Epithelial cell of prostate (primary cell): ENCODE results near the gene DUSP6.

ENCODE experiments used
- DNase-seq: peaks from one replicate; pipeline ENCODE4 v3.0.0-alpha.2; 2011; ENCODE audit warnings: low read depth, low spot score
- H3K27ac ChIP-seq: fragments of 450-650 bp; 2 replicates; pipeline ENCODE4 v1.5.1; 2017; ENCODE audit warnings: mild to moderate bottlenecking

DUSP6 gene

DNA sequence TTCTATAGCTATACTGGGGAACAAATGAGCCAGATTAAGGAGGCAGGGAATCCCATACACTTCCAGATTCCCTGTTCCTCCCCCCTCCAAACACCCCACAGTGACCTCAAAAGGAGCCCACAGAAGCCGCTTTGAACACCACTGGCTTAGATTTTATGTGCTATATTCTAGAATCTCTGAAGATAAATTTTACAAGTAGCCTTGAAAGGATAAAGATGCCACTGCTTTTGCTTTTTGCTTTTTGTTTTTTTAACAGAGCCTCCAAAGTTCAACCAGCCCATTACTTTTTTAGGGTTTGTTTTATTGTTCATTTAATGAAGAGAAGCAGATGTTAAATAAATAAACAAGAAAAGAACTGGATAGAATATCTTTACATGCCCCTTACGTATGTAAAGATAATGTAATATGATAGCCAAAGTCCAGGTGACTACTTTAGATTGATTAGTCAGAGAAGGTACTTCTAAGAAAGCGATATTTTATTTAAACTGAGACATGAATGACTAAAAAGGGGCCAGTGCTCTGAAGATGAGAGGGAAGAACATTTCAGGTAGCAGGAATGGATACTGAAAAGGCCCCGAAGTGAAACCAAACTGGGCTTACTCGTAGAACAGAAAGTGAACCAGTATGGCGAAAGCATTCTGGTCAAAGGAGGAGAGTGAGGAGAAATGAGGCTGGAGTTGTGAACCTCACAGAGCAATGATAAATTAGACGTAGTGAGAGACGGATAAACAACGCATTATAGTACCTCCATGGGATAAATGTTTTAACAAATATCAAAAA lies 44.6 kb downstream of the DUSP6 start:
- H3K27ac ChIP-seq = no peak overlapping the region
- no peak for DNase-seq

DNA sequence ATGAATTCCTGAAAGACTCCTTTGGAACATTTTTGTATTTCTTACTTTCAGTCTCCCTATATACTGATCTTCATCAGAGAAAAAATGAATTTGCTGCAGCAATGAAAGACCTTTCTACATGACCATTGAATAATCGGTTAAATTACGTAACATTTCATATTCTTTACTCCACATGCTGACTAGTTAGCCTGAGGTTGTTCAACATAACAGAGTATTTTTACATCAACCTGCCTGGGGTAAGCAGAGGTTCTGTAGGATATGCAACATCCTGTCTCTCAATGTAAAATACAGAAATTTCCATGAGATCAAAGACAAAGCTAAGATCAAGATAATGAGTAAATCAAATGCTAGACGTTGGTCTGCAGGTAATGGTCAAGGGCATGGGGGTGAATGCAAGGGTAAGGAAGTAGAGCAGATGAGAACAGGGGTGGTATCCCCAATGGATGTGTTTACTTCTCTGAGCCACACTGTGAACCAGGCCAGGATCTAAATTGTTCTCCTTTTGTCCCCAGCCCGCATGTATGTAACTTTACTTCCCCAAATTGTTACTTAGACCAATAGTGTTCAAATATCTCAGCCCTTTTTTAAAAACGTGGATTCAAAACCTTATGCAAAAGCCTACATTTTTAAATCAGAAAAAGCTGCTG lies 45.4 kb downstream of the DUSP6 start:
- no peak overlapping the region for H3K27ac ChIP-seq
- DNase-seq = no peak

DNA sequence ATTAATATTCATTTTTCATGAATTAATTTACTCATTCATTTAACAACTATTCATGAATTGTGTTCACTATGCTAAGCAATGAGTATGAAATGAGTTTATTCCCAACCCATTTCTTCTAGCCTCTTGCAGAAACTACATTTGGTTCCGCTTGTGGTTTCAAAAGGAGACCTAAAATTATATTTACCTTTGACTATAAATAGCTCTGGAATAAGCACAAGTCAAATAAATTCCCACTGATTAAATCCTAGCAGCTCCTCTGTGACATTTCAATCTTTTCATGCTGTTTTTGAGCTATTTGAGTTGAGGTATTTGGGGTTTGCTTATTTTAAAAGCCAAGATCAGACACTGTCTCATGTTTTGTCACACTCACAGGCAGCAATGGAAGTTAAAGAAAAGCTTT lies 46.9 kb downstream of the DUSP6 start:
- H3K27ac ChIP-seq = no peak overlapping the region
- no peak for DNase-seq

DNA sequence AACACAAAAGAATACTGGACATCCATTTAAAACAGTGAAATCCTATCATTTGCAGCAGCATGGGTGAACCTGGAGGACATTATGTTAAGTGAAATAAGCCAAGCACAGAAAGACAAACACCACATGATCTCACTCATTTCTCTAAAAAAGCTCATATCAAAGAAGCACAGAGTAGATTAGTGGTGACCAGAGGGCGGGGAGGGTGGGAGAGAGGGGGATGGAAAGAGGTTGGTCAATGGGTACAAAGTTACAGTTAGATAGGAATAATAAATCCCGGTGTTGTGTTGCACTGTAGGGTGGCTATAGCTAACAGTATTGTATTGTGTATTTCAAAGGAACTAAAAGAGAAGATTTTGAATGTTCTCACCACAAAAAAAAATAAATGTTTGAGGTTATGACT lies 52.4 kb downstream of the DUSP6 start:
- no peak for DNase-seq
- H3K27ac ChIP-seq = no peak overlapping the region

DNA sequence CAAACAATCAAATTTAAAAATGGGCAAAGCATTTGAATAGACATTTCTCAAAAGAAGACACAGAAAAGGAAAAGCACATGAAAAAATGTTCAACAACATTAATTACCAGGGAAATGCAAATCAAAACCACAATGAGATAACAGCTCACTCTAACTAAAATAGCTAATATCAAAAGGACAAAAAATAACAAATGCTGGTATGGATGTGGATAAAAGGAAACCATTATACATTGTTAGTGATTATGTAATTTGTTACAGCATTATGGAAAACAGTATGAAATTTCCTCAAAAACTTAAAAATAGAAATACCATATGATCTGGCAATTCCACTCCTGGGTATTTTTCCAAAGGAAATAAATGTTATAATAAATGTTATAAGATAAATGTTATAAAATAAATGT lies 52.9 kb downstream of the DUSP6 start:
- H3K27ac ChIP-seq = no peak overlapping the region
- DNase-seq = no peak
